ENCODE measurements around the gene RAB4A. TPM values are rescaled to one million over a fixed set of nuclear protein-coding genes. Genes with fewer than 3 reads are reported as not detected.

RAB4A gene
- total RNA-seq, 4 donors from 2014 or later: 65.5 to 84.7 (median 74.0) TPM

GRCh38 chr1:229352975-229353374 lies 82.1 kb downstream of the RAB4A start:
- H3K4me3 ChIP-seq (ENCODE audit: low read depth, poor library complexity, severe bottlenecking): no peak overlapping the region
- WGBS, 2 donors: 75 to 89% methylated on average over 2 of the region's 2 CpGs
- no peak for DNase-seq (ENCODE audit: low spot score in 2 of 2)
- intact Hi-C loops (cut with DNase I; ENCODE audit: low total_unique reads): no loop called here
- TF ChIP-seq POLR2A (IDR thresholded peaks at IDR 0.05) (no peak), CTCF (IDR thresholded peaks at IDR 0.05) (no peak)

- intact Hi-C loops (cut with DNase I; ENCODE audit: low total_unique reads): no loop called here
- no peak overlapping the region for H3K4me3 ChIP-seq (ENCODE audit: low read depth, poor library complexity, severe bottlenecking)
- TF ChIP-seq CTCF (IDR thresholded peaks at IDR 0.05) (no peak), POLR2A (IDR thresholded peaks at IDR 0.05) (no peak)
- DNase-seq (ENCODE audit: low spot score in 2 of 2): no peak
Observed at GRCh38 chr1:229354226-229354625, 83.3 kb downstream of the RAB4A start.

Other genes with a start within 250 kb of the RAB4A start
- 10 to 100 TPM; 20.0 to 32.4 (median 26.8) TPM for gene CCSAP, start 71.9 kb downstream of the RAB4A start, total RNA-seq
- gene ACTA1, start 163.0 kb downstream of the RAB4A start, total RNA-seq: 10 to 100 TPM in 1 of 4 donors, 1 to 10 TPM in 1, under 1 TPM in 2; 0.21 to 10.8 (median 1.7) TPM
- gene NUP133, start 237.2 kb downstream of the RAB4A start, total RNA-seq: 10 to 100 TPM; 21.9 to 31.6 (median 26.9) TPM